ENCODE measurements around the gene HK3. TPM values are rescaled to one million over a fixed set of nuclear protein-coding genes. Genes with fewer than 3 reads are reported as not detected.

Gene HK3
- total RNA-seq, 1 experiment from 2014 or later: not detected

- Histone ChIP-seq H3K4me3 (no peak overlapping the region), H3K27ac (no peak overlapping the region), H3K4me1 (replicated peaks) (no peaks in the 10 kb centered on the region), H3K36me3 (no peaks in the 10 kb centered on the region), H3K27me3 (replicated peaks) (peaks cover 57% of the 10 kb centered on the region), H3K9me3 (replicated peaks) (no peaks in the 10 kb centered on the region; the same call in 1 of the 2 replicates)
- DNase-seq (ENCODE audit: low read depth in 1 of 2, low spot score in 2 of 2): no peak
Measured at GRCh38 chr5:176883700-176884570, 15.2 kb downstream of the HK3 start.

GRCh38 chr5:176882567-176882903 is 16.6 kb downstream of the HK3 start:
- DNase-seq (ENCODE audit: low read depth in 1 of 2, low spot score in 2 of 2): no peak
- H3K9me3 ChIP-seq (replicated peaks): no peaks in the 10 kb centered on the region; the same call in 1 of the 2 replicates
- H3K27me3 ChIP-seq (replicated peaks): peaks cover 71% of the 10 kb centered on the region
- H3K4me3 ChIP-seq: no peak overlapping the region
- no peaks in the 10 kb centered on the region for H3K4me1 ChIP-seq (replicated peaks)
- H3K36me3 ChIP-seq: no peaks in the 10 kb centered on the region
- H3K27ac ChIP-seq: no peak overlapping the region

GRCh38 chr5:176881816-176882566 is 17.2 kb downstream of the HK3 start:
- Histone ChIP-seq H3K27ac (no peak overlapping the region), H3K27me3 (replicated peaks) (peaks cover 76% of the 10 kb centered on the region), H3K4me1 (replicated peaks) (no peaks in the 10 kb centered on the region), H3K4me3 (no peak overlapping the region), H3K36me3 (no peaks in the 10 kb centered on the region), H3K9me3 (replicated peaks) (no peaks in the 10 kb centered on the region)
- no peak for DNase-seq (ENCODE audit: low read depth in 1 of 2, low spot score in 2 of 2)

GRCh38 chr5:176881021-176881749 is 18.0 kb downstream of the HK3 start:
- Histone ChIP-seq H3K9me3 (replicated peaks) (no peaks in the 10 kb centered on the region), H3K4me3 (no peak overlapping the region), H3K4me1 (replicated peaks) (no peaks in the 10 kb centered on the region), H3K27me3 (replicated peaks) (peaks cover 84% of the 10 kb centered on the region), H3K27ac (no peak overlapping the region), H3K36me3 (no peaks in the 10 kb centered on the region)
- no peak for DNase-seq (ENCODE audit: low read depth in 1 of 2, low spot score in 2 of 2)

- H3K36me3 ChIP-seq: no peaks in the 10 kb centered on the region
- H3K27ac ChIP-seq: no peak overlapping the region
- DNase-seq (ENCODE audit: low read depth in 1 of 2, low spot score in 2 of 2): no peak
- H3K4me1 ChIP-seq (replicated peaks): no peaks in the 10 kb centered on the region
- no peaks in the 10 kb centered on the region for H3K9me3 ChIP-seq (replicated peaks)
- H3K4me3 ChIP-seq: no peak overlapping the region
- H3K27me3 ChIP-seq (replicated peaks): peaks cover 85% of the 10 kb centered on the region
Measured at GRCh38 chr5:176880366-176881020, 18.7 kb downstream of the HK3 start.

GRCh38 chr5:176879663-176880361 is 19.3 kb downstream of the HK3 start:
- H3K27me3 ChIP-seq (replicated peaks): peaks cover 87% of the 10 kb centered on the region
- H3K27ac ChIP-seq: no peak overlapping the region
- no peak overlapping the region for H3K4me3 ChIP-seq

GRCh38 chr5:176878906-176879662 is 20.1 kb downstream of the HK3 start:
- Histone ChIP-seq H3K4me1 (replicated peaks) (no peaks in the 10 kb centered on the region), H3K27me3 (replicated peaks) (peaks cover 87% of the 10 kb centered on the region), H3K36me3 (no peaks in the 10 kb centered on the region), H3K27ac (no peak overlapping the region), H3K4me3 (no peak overlapping the region), H3K9me3 (replicated peaks) (no peaks in the 10 kb centered on the region)
- DNase-seq (ENCODE audit: low read depth in 1 of 2, low spot score in 2 of 2): no peak

More at GRCh38 chr5:176879663-176880361, 19.3 kb downstream of the HK3 start:
- Histone ChIP-seq H3K9me3 (replicated peaks) (no peaks in the 10 kb centered on the region), H3K36me3 (no peaks in the 10 kb centered on the region), H3K4me1 (replicated peaks) (no peaks in the 10 kb centered on the region)
- DNase-seq (ENCODE audit: low read depth in 1 of 2, low spot score in 2 of 2): no peak

- Histone ChIP-seq H3K27me3 (replicated peaks) (peaks cover 87% of the 10 kb centered on the region), H3K9me3 (replicated peaks) (no peaks in the 10 kb centered on the region), H3K27ac (no peak overlapping the region), H3K36me3 (no peaks in the 10 kb centered on the region), H3K4me1 (replicated peaks) (no peaks in the 10 kb centered on the region), H3K4me3 (no peak overlapping the region)
- DNase-seq (ENCODE audit: low read depth in 1 of 2, low spot score in 2 of 2): no peak
Measured at GRCh38 chr5:176878463-176878862, 20.7 kb downstream of the HK3 start.

GRCh38 chr5:176877793-176878331 is 21.3 kb downstream of the HK3 start:
- Histone ChIP-seq H3K4me1 (replicated peaks) (no peaks in the 10 kb centered on the region), H3K27me3 (replicated peaks) (peaks cover 83% of the 10 kb centered on the region), H3K36me3 (no peaks in the 10 kb centered on the region), H3K4me3 (no peak overlapping the region), H3K27ac (no peak overlapping the region), H3K9me3 (replicated peaks) (no peaks in the 10 kb centered on the region)
- no peak for DNase-seq (ENCODE audit: low read depth in 1 of 2, low spot score in 2 of 2)

- Histone ChIP-seq H3K4me1 (replicated peaks) (no peaks in the 10 kb centered on the region), H3K4me3 (no peak overlapping the region), H3K36me3 (no peaks in the 10 kb centered on the region), H3K9me3 (replicated peaks) (no peaks in the 10 kb centered on the region), H3K27ac (no peak overlapping the region), H3K27me3 (replicated peaks) (peaks cover 80% of the 10 kb centered on the region)
- DNase-seq (ENCODE audit: low read depth in 1 of 2, low spot score in 2 of 2): no peak
Measured at GRCh38 chr5:176876506-176877431, 22.4 kb downstream of the HK3 start.

GRCh38 chr5:176875783-176876505 is 23.2 kb downstream of the HK3 start:
- H3K27me3 ChIP-seq (replicated peaks): peaks cover 75% of the 10 kb centered on the region
- no peak for DNase-seq (ENCODE audit: low read depth in 1 of 2, low spot score in 2 of 2)
- no peak overlapping the region for H3K4me3 ChIP-seq

More at GRCh38 chr5:176875783-176876505, 23.2 kb downstream of the HK3 start:
- Histone ChIP-seq H3K9me3 (replicated peaks) (no peaks in the 10 kb centered on the region), H3K27ac (no peak overlapping the region), H3K36me3 (no peaks in the 10 kb centered on the region), H3K4me1 (replicated peaks) (no peaks in the 10 kb centered on the region)
